Sigmoid colon (tissue), 4 donors: ENCODE results near the gene F8.

Experiments used
- EP300 ChIP-seq, 4 donors: sonication (generic); formaldehyde crosslinking; IDR thresholded peaks; one replicate each; pipeline ENCODE4 v1.6.1; 2017; ENCODE audit warnings: antibody characterized with exemption in 4 of 4
- POLR2A ChIP-seq, 2 donors: fragments of 450-650 bp; IDR thresholded peaks; one replicate each; pipeline ENCODE4 v1.6.1; 2016; ENCODE audit warnings: antibody characterized with exemption in 2 of 2, mild to moderate bottlenecking in 2 of 2, moderate library complexity in 2 of 2
- POLR2AphosphoS5 ChIP-seq, 4 donors: sonication (generic); formaldehyde crosslinking; IDR thresholded peaks; one replicate each; pipeline ENCODE4 v1.6.1; 2017; ENCODE audit warnings: antibody characterized with exemption in 4 of 4
- TF ChIP-seq, protein P1 (sequence below), 4 experiments: fragments of 450-650 bp in 3 of 4; fragments of 200-600 bp in 1 of 4; IDR thresholded peaks; one replicate each; pipeline ENCODE4 v1.5.1; 2016 to 2019; ENCODE audit warnings: antibody characterized with exemption in 4 of 4, mild to moderate bottlenecking in 3 of 4, moderate library complexity in 2 of 4

GRCh38 chrX:155046811-155047528, 24.4 kb upstream of the F8 start:
- TF ChIP-seq, protein P1, sequence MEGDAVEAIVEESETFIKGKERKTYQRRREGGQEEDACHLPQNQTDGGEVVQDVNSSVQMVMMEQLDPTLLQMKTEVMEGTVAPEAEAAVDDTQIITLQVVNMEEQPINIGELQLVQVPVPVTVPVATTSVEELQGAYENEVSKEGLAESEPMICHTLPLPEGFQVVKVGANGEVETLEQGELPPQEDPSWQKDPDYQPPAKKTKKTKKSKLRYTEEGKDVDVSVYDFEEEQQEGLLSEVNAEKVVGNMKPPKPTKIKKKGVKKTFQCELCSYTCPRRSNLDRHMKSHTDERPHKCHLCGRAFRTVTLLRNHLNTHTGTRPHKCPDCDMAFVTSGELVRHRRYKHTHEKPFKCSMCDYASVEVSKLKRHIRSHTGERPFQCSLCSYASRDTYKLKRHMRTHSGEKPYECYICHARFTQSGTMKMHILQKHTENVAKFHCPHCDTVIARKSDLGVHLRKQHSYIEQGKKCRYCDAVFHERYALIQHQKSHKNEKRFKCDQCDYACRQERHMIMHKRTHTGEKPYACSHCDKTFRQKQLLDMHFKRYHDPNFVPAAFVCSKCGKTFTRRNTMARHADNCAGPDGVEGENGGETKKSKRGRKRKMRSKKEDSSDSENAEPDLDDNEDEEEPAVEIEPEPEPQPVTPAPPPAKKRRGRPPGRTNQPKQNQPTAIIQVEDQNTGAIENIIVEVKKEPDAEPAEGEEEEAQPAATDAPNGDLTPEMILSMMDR (IDR thresholded peaks at IDR 0.05), result no peak
- TF ChIP-seq EP300 (IDR thresholded peaks at IDR 0.05) (no peak), POLR2AphosphoS5 (IDR thresholded peaks at IDR 0.05) (no peak), POLR2A (IDR thresholded peaks at IDR 0.05) (no peak)
